ENCODE measurements around the gene XG.
"Not testable (repeated sequence)": the region's sequence is repeated elsewhere in the genome, so short reads cannot be mapped to it uniquely, and the experiment has no call there.

XG gene

GRCh38 chrX:2741386-2741785 lies 10.5 kb upstream of the XG start:
- TF ChIP-seq POU6F1 (CRISPR knock-in tag; IDR thresholded peaks at IDR 0.05; ENCODE audit: borderline replicate concordance, low read depth) = no peak
- no peak for TF ChIP-seq ZFP30 (CRISPR knock-in tag; IDR thresholded peaks at IDR 0.05)
- no peak for TF ChIP-seq ZNF565 (CRISPR knock-in tag; conservative IDR thresholded peaks at IDR 0.05; ENCODE audit: low read depth)
- no peak for TF ChIP-seq TSHZ2 (CRISPR knock-in tag; IDR thresholded peaks at IDR 0.05)
- no peak for TF ChIP-seq ZFP3 (CRISPR knock-in tag; IDR thresholded peaks at IDR 0.05)
- TF ChIP-seq BACH2 (CRISPR knock-in tag; IDR thresholded peaks at IDR 0.05; ENCODE audit: borderline replicate concordance) = no peak
- no peak for TF ChIP-seq ARNTL (CRISPR knock-in tag; IDR thresholded peaks at IDR 0.05; ENCODE audit: borderline replicate concordance, low read depth)
- no peak for TF ChIP-seq ESRRG (CRISPR knock-in tag; IDR thresholded peaks at IDR 0.05)
- TF ChIP-seq PATZ1 (CRISPR knock-in tag; IDR thresholded peaks at IDR 0.05; ENCODE audit: borderline replicate concordance) = no peak
- no peak for ATAC-seq

GRCh38 chrX:2746250-2746649 lies 5.6 kb upstream of the XG start:
- not testable (repeated sequence) for ATAC-seq

GRCh38 chrX:2748171-2748814 lies 3.5 kb upstream of the XG start:
- TF ChIP-seq OSR1 (CRISPR knock-in tag; IDR thresholded peaks at IDR 0.05) (no peak), ISL1 (CRISPR knock-in tag; IDR thresholded peaks at IDR 0.05) (no peak), ESRRG (CRISPR knock-in tag; IDR thresholded peaks at IDR 0.05) (no peak), CREB5 (CRISPR knock-in tag; IDR thresholded peaks at IDR 0.05; ENCODE audit: low read depth) (no peak), TCF4 (CRISPR knock-in tag; IDR thresholded peaks at IDR 0.05; ENCODE audit: borderline replicate concordance) (no peak), CSRNP3 (CRISPR knock-in tag; IDR thresholded peaks at IDR 0.05) (no peak), ZC3H10 (CRISPR knock-in tag; IDR thresholded peaks at IDR 0.05) (no peak), ZNF70 (CRISPR knock-in tag; IDR thresholded peaks at IDR 0.05) (no peak), ARNTL (CRISPR knock-in tag; IDR thresholded peaks at IDR 0.05; ENCODE audit: borderline replicate concordance, low read depth) (no peak), PPARA (CRISPR knock-in tag; IDR thresholded peaks at IDR 0.05; ENCODE audit: borderline replicate concordance) (no peak), GLIS3 (CRISPR knock-in tag; IDR thresholded peaks at IDR 0.05) (no peak), ZNF8 (CRISPR knock-in tag; IDR thresholded peaks at IDR 0.05) (no peak), TSHZ2 (CRISPR knock-in tag; IDR thresholded peaks at IDR 0.05) (no peak), ZNF565 (CRISPR knock-in tag; conservative IDR thresholded peaks at IDR 0.05; ENCODE audit: low read depth) (no peak), RARB (CRISPR knock-in tag; IDR thresholded peaks at IDR 0.05) (no peak)
- ATAC-seq = no peak

All from SK-N-SH treated with all-trans-retinoic acid at 6 μM for 48 hours (cell line).